GM12878 (cell line): ENCODE measurements around the gene MEAF6. TPM values are rescaled to one million over a fixed set of nuclear protein-coding genes. Genes with fewer than 3 reads are reported as not detected.
"Not testable (repeated sequence)": the region's sequence is repeated elsewhere in the genome, so short reads cannot be mapped to it uniquely, and the experiment has no call there.

Source experiments
- ATAC-seq: fragments of 200-7000 bp; cut with Tn5 transposase; 3 replicates; pipeline ENCODE4 v1.9.1; 2020; ENCODE audit warnings: mild to moderate bottlenecking, moderate library complexity
- BruUV-seq: library from RNA; stranded (reverse); fragments of 400-500 nt; replicated peaks from 2 replicates; lab custom pipeline; 2021; lab: Mats Ljungman, UMichigan
- CTCF ChIA-PET: fragments of 300-600 bp; sonication (Branson Sonifier 250); formaldehyde crosslinking; extraction: SDS; loops from one replicate; lab custom pipeline; 2021; ENCODE audit warnings: inconsistent platforms; lab: Yijun Ruan, JAX
- POLR2A ChIA-PET: fragments of 350-600 bp; formaldehyde crosslinking; extraction: SDS; loops from one replicate; lab custom pipeline; 2021; ENCODE audit warnings: inconsistent platforms; lab: Charles Lee
- RAD21 ChIA-PET: fragments of 300-600 bp; sonication (Branson Sonifier 250); formaldehyde crosslinking; loops from one replicate; lab custom pipeline; 2023; ENCODE audit warnings: antibody characterized with exemption; ENCODE audit not compliant: unreplicated experiment; lab: Charles Lee
- SMC1A ChIA-PET: fragments of 300-600 bp; sonication (Branson Sonifier 250); formaldehyde crosslinking; loops from one replicate; lab custom pipeline; 2023; ENCODE audit not compliant: unreplicated experiment, uncharacterized antibody; lab: Charles Lee
- DNase-seq: peaks from one replicate; pipeline ENCODE4 v3.0.0-alpha.2; 2011; ENCODE audit warnings: low read depth, low spot score
- FAIRE-seq: peaks from 3 replicates; lab custom pipeline; 2011; peaks lifted over from hg19 to GRCh38; lab: Jason Lieb, UNC
- H2AFZ ChIP-seq: 2 replicates; pipeline ENCODE4 v1.6.0; 2011; ENCODE audit warnings: low read depth, low read length, control low read depth; ENCODE audit not compliant: control insufficient read depth
- H3K27ac ChIP-seq: 2 replicates; pipeline ENCODE4 v1.5.1; 2011; ENCODE audit warnings: control low read depth; ENCODE audit not compliant: control insufficient read depth, insufficient read depth
- H3K27me3 ChIP-seq, 2 experiments: replicated peaks in 1 of 2; 2 replicates each; pipeline versions ENCODE4 v1.6.0 to v1.6.1; 2011; ENCODE audit warnings: low read length in 1 of 2; ENCODE audit not compliant: control insufficient read depth in 2 of 2, insufficient read depth in 2 of 2
- H3K36me3 ChIP-seq, 2 experiments: 2 replicates each; pipeline ENCODE4 v1.5.1; 2011; ENCODE audit warnings: low read length in 1 of 2; ENCODE audit not compliant: control insufficient read depth in 2 of 2, insufficient read depth in 2 of 2
- H3K4me1 ChIP-seq: 2 replicates; pipeline ENCODE4 v1.6.1; 2011; ENCODE audit warnings: mild to moderate bottlenecking, low read length, moderate library complexity, mixed read lengths; ENCODE audit not compliant: control insufficient read depth, insufficient read depth
- H3K4me2 ChIP-seq: 2 replicates; pipeline ENCODE4 v1.6.0; 2011; ENCODE audit warnings: control low read depth; ENCODE audit not compliant: control insufficient read depth, insufficient read depth
- H3K4me3 ChIP-seq: fragments of 200-600 bp; sonication (generic); 2 replicates; pipeline ENCODE4 v1.5.1; 2016
- H3K79me2 ChIP-seq: 2 replicates; pipeline ENCODE4 v1.6.0; 2011; ENCODE audit warnings: low read length; ENCODE audit not compliant: control insufficient read depth, insufficient read depth
- H3K9ac ChIP-seq: 2 replicates; pipeline ENCODE4 v1.8.0; 2011; ENCODE audit warnings: low read length, control low read depth, mixed read lengths; ENCODE audit not compliant: control insufficient read depth, insufficient read depth
- H3K9me3 ChIP-seq: replicated peaks from 3 replicates; pipeline ENCODE4 v1.5.1; 2011; ENCODE audit warnings: mild to moderate bottlenecking, low read length; ENCODE audit not compliant: control insufficient read depth, insufficient read depth
- H4K20me1 ChIP-seq: 2 replicates; pipeline ENCODE4 v1.6.0; 2011; ENCODE audit not compliant: control insufficient read depth, insufficient read depth
- BACH1 ChIP-seq: fragments of 450-650 bp; IDR thresholded peaks from 2 replicates; pipeline ENCODE4 v1.6.1; 2017; ENCODE audit warnings: mild to moderate bottlenecking, borderline replicate concordance
- JUND ChIP-seq: IDR thresholded peaks from 2 replicates; pipeline ENCODE4 v1.6.1; 2012; ENCODE audit warnings: low read depth, mild to moderate bottlenecking, low read length, improper control_type of control experiment, moderate library complexity
- NR2F1 ChIP-seq: fragments of 450-650 bp; conservative IDR thresholded peaks from 2 replicates; pipeline ENCODE4 v1.6.1; 2017; ENCODE audit warnings: mild to moderate bottlenecking
- ZSCAN29 ChIP-seq: fragments of 450-650 bp; IDR thresholded peaks from 2 replicates; pipeline ENCODE4 v1.6.1; 2017; ENCODE audit warnings: mild to moderate bottlenecking, moderate library complexity
- WGBS: methylation state at CpG from one replicate; pipeline ENCODE4 v1.1.6; 2016; ENCODE audit warnings: low lambda C conversion rate; ENCODE audit not compliant: insufficient replicate concordance, insufficient coverage; ENCODE audit errors: missing lambda C conversion rate; 5-methylcytosine and 5-hydroxymethylcytosine counted together
- in situ Hi-C: fragments of 300-500 bp; cut with MboI; formaldehyde crosslinking; loops from 9 replicates; pipeline ENCODE4 v1.14.3; 2018; ENCODE audit warnings: mixed read lengths
- intact Hi-C: fragments of 100-400 bp; cut with micrococcal nuclease; formaldehyde crosslinking; loops from one replicate; pipeline ENCODE4 v1.14.2; 2022; ENCODE audit not compliant: unreplicated experiment
- polyA plus RNA-seq, 11 experiments: library from polyadenylated mRNA; depleted of rRNA in 4 of 11; unstranded in 6 of 11; stranded (reverse) in 5 of 11; fragments of >200 nt; fragmentation: Nextera tagmentation in 4 of 11; fragmentation: Illumina TruSeq in 1 of 11; extraction: Ambion mirVana in 4 of 11; extraction: Trizol in 1 of 11; gene quantifications; 1 replicate in 1 of 11; 2 replicates in 10 of 11; pipeline versions ENCODE4 v1.2.1 to v1.2.3, GENCODE V29; 2011 to 2016; ENCODE audit warnings: inconsistent platforms in 2 of 11, missing spikeins in 2 of 11, low read depth in 1 of 11
- total RNA-seq, 4 experiments: library from RNA; depleted of rRNA in 3 of 4; stranded (reverse); fragments of >200 nt in 3 of 4; fragmentation: Illumina TruSeq in 1 of 4; extraction: Trizol in 1 of 4; gene quantifications; 2 replicates each; pipeline versions ENCODE4 v1.2.1 to v1.2.3, GENCODE V29; 2013 to 2021

MEAF6 gene
- total and polyA plus RNA-seq, 10 of the 15 experiments (the other 5 are each of a cell fraction or from before 2014, with no cell fraction given): 30.8 to 75.0 (median 58.1) TPM

DNA sequence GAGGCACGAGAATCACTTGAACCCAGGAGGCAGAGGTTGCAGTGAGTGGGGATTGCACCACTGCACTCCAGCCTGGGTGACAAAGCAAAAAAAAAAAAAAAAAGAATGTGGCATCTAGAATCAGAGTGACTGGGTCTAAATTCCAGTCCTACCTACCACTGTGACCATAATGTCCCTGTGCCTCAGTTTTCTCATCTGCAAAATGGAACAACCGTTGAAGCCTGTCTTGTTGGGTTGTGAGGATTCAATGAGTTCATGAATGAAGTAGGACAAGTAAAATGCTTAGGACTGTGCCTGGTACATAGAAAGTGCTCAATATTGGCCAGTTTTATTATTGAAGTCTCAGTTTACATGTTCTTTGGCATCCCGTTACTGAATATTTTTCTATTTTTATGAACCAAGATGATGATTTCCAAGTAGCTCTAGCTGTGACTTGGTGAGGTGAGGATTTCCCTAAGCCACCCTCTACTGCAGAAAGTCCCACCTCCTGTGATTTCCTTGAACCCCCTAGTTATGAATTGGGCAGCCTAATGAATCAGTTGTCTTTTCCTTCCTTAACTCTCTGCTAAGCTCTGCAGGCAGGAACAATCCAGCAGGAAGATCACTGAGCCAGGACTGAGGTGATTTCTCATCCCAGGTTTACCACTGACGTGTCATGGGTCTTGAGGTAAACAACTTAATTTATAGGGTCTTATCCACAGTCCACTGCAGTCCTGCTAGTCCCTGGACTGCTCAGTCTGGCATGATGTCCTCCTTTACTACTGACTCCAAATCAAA lies 18.9 kb upstream of the MEAF6 start (continued):
- TF ChIP-seq JUND (no peak), NR2F1 (no peak), BACH1 (no peak), ZSCAN29 (no peak)

DNA sequence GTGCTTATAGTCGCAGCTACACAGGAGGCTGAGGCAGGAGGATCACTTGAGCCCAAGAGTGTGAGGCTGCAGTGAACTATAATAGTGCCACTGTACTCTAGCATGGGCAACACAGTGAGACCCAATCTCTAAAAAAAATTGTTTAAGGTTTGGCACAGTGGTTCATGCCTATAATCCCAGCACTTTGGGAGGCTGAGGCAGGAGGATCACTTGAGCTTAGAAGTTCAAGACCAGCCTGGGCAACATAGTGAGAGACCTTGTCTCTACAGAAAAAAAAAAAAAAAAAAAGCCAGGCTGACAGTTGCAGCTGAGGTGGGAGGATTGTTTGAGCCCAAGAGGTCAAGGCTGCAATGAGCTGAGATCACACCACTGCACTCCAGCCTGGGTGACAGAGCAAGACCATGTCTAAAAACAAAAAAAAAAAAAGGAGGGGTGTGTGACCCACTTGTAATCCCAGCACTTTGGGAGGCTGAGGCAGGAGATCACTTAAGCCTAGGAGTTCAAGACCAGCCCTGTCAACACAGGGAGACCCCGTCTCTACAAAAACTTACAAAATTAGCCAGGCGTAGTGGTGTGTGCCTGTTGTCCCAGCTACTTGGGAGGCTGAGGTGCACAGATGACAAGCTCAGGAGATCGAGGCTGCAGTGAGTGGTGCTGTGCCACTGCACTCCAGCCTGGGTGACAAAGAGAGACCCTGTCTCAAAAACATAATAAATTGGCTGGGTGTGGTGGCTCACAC lies 18.0 kb upstream of the MEAF6 start:
- H3K9me3 ChIP-seq, H4K20me1 ChIP-seq, H3K4me2 ChIP-seq, H3K79me2 ChIP-seq, H3K9ac ChIP-seq, H3K4me1 ChIP-seq, ATAC-seq, DNase-seq, POLR2A ChIA-PET, BruUV-seq, H3K27me3 ChIP-seq, FAIRE-seq, H3K4me3 ChIP-seq, H3K27ac ChIP-seq, H2AFZ ChIP-seq, RAD21 ChIA-PET, in situ Hi-C loops, intact Hi-C loops: not testable (repeated sequence)
- H3K36me3 ChIP-seq: peaks cover 0 to 14% of the 10 kb centered on the region in 2 experiments; a peak in 2 of 4 replicates
- ChIA-PET CTCF (interaction anchor here (0.9 kb wide), 1 partner anchor 42 kb away, joined by 3 read pairs; no protein-coding TSS in a partner anchor), SMC1A (interaction anchor here (1.4 kb wide), 1 partner anchor 45 kb away, joined by 5 read pairs; no protein-coding TSS in a partner anchor)
- 88% methylated on average over 4 of the region's 4 CpGs for WGBS

DNA sequence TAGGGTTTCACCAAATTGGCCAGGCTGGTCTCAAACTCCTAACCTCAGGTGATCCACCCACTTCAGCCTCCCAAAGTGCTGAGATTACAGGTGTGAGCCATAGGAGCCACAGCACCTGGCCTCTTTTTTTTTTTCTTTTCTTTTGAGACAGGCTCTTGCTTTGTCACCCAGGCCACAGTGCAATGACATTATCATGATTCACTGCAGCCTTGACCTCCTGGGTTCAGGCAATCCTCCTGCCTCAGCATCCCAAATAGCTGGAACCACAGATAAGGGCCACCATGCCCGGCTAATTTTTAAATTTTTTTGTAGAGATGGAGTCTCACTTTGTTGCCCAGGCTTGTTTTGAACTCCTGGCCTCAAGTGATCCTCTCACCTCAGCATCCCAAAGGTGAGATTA lies 15.3 kb upstream of the MEAF6 start:
- H4K20me1 ChIP-seq, SMC1A ChIA-PET, in situ Hi-C loops, intact Hi-C loops, BruUV-seq, H2AFZ ChIP-seq, DNase-seq, CTCF ChIA-PET, H3K36me3 ChIP-seq, FAIRE-seq, H3K27me3 ChIP-seq, H3K4me2 ChIP-seq, H3K4me1 ChIP-seq, RAD21 ChIA-PET, H3K79me2 ChIP-seq, H3K27ac ChIP-seq, H3K9me3 ChIP-seq, H3K4me3 ChIP-seq, ATAC-seq, H3K9ac ChIP-seq: not testable (repeated sequence)
- POLR2A ChIA-PET: interaction anchor here (0.7 kb wide), 2 partner anchors 10 to 55 kb away, joined by 3 to 4 read pairs; partner anchors contain the start of gene ZC3H12A
- WGBS: 71% methylated on average over 1 of the region's 1 CpG
